ENCODE measurements around the gene PANK1.

The PANK1 gene

GRCh38 chr10:89575031-89575430 is 70.0 kb downstream of the PANK1 start:
- no peaks in the 10 kb centered on the region for H3K4me1 ChIP-seq (ENCODE audit: low read depth, poor library complexity, severe bottlenecking)
- TF ChIP-seq CTCF (conservative IDR thresholded peaks at IDR 0.05; ENCODE audit: low read depth, low read length), result no peak
- H2AFZ ChIP-seq (ENCODE audit: low read depth), result no peak overlapping the region
- no peak overlapping the region for H3K4me2 ChIP-seq
- H3K36me3 ChIP-seq (ENCODE audit: insufficient read depth), result no peaks in the 10 kb centered on the region
- no peaks in the 10 kb centered on the region for H4K20me1 ChIP-seq (ENCODE audit: insufficient read depth)
- no peak overlapping the region for H3K9ac ChIP-seq
- no peaks in the 10 kb centered on the region for H3K27me3 ChIP-seq (ENCODE audit: insufficient read depth, low read depth)
- no peak overlapping the region for H3K27ac ChIP-seq
- H3K79me2 ChIP-seq (ENCODE audit: insufficient read depth, low read depth), result no peaks in the 10 kb centered on the region
- H3K4me3 ChIP-seq (IDR thresholded peaks at IDR 0.05; ENCODE audit: insufficient read depth, low read depth, low read length), result no peak overlapping the region

DNA sequence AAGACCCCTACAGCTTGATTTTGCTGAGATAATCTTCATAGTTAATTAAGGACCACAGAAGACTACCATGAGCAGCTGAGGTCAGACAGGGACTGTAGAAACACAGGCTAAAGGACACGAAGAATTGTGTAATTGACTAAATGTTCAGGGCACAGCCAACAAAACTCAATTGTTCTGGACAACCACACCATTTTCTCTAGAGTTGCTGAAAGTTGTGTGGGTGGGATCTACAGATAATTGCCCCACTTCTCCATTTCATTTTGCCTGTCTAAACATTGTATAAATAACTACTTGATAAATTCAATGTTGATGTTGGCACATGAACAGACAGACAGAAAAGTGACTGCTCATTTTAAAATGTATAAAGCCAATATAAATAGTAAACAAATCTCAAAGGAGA is 70.7 kb downstream of the PANK1 start:
- Histone ChIP-seq H3K27me3 (ENCODE audit: insufficient read depth, low read depth) (no peaks in the 10 kb centered on the region), H3K9ac (no peak overlapping the region), H3K36me3 (ENCODE audit: insufficient read depth) (no peaks in the 10 kb centered on the region), H3K4me1 (ENCODE audit: low read depth, poor library complexity, severe bottlenecking) (no peaks in the 10 kb centered on the region), H4K20me1 (ENCODE audit: insufficient read depth) (no peaks in the 10 kb centered on the region), H3K27ac (no peak overlapping the region), H3K4me3 (IDR thresholded peaks at IDR 0.05; ENCODE audit: insufficient read depth, low read depth, low read length) (no peak overlapping the region), H3K79me2 (ENCODE audit: insufficient read depth, low read depth) (no peaks in the 10 kb centered on the region), H3K4me2 (no peak overlapping the region), H2AFZ (ENCODE audit: low read depth) (no peak overlapping the region)
- no peak for TF ChIP-seq CTCF (conservative IDR thresholded peaks at IDR 0.05; ENCODE audit: low read depth, low read length)

DNA sequence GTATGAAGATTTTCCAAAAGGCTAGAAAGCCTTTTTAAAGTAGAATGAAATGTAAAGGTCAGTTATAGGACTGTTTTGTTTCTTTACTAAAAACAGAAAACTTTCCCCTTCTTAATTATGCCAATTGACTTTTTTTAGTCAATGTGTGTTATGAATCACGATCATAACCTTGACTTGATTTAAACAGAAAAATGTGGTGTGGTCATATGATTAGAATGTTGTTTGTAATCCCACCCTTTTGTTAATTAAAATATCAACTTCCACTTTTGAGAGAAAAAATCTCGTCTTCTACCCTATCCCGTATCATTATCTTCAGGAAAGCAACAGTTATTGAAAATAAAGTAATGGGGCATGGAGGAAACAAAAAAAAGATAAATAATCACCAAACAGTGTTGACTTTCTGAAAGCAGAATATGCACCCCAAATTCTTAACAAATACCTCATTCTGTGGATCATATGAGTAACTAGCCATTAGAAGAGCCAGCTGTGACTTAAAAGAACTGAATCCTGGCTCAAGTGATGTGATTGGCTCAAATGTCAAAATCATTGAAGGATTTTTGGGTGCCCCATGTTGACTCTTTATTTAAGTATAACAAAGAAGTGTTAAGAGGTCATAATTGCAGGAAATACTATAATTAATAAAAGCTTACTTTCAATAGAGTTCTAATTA is 77.3 kb downstream of the PANK1 start:
- no peak overlapping the region for H2AFZ ChIP-seq (ENCODE audit: low read depth)
- no peaks in the 10 kb centered on the region for H4K20me1 ChIP-seq (ENCODE audit: insufficient read depth)
- no peaks in the 10 kb centered on the region for H3K27me3 ChIP-seq (ENCODE audit: insufficient read depth, low read depth)
- H3K4me2 ChIP-seq, result no peak overlapping the region
- H3K36me3 ChIP-seq (ENCODE audit: insufficient read depth), result no peaks in the 10 kb centered on the region
- H3K4me3 ChIP-seq (IDR thresholded peaks at IDR 0.05; ENCODE audit: insufficient read depth, low read depth, low read length), result no peak overlapping the region
- no peaks in the 10 kb centered on the region for H3K4me1 ChIP-seq (ENCODE audit: low read depth, poor library complexity, severe bottlenecking)
- H3K9ac ChIP-seq, result no peak overlapping the region
- H3K27ac ChIP-seq, result no peak overlapping the region
- no peak for TF ChIP-seq CTCF (conservative IDR thresholded peaks at IDR 0.05; ENCODE audit: low read depth, low read length)
- no peaks in the 10 kb centered on the region for H3K79me2 ChIP-seq (ENCODE audit: insufficient read depth, low read depth)

GRCh38 chr10:89566992-89567391 is 78.0 kb downstream of the PANK1 start:
- Histone ChIP-seq H3K4me3 (IDR thresholded peaks at IDR 0.05; ENCODE audit: insufficient read depth, low read depth, low read length) (no peak overlapping the region), H3K79me2 (ENCODE audit: insufficient read depth, low read depth) (no peaks in the 10 kb centered on the region), H2AFZ (ENCODE audit: low read depth) (no peak overlapping the region), H3K9ac (no peak overlapping the region), H3K4me2 (no peak overlapping the region), H3K4me1 (ENCODE audit: low read depth, poor library complexity, severe bottlenecking) (no peaks in the 10 kb centered on the region), H3K27ac (no peak overlapping the region), H4K20me1 (ENCODE audit: insufficient read depth) (no peaks in the 10 kb centered on the region), H3K36me3 (ENCODE audit: insufficient read depth) (no peaks in the 10 kb centered on the region), H3K27me3 (ENCODE audit: insufficient read depth, low read depth) (no peaks in the 10 kb centered on the region)
- TF ChIP-seq CTCF (conservative IDR thresholded peaks at IDR 0.05; ENCODE audit: low read depth, low read length), result no peak

Data from KMS-11 (cell line).